T-cell (primary cell): ENCODE results near the gene OSMR. TPM values are rescaled to one million over a fixed set of nuclear protein-coding genes. Genes with fewer than 3 reads are reported as not detected.

ENCODE experiments used
- ATAC-seq, 4 experiments: fragments of 200-7000 bp in 3 of 4; fragments of 150-1000 bp in 1 of 4; cut with Tn5 transposase; replicated peaks in 1 of 4; 1 replicate in 3 of 4; 2 replicates in 1 of 4; pipeline ENCODE4 v1.10.0; 2021; ENCODE audit warnings: moderate library complexity in 3 of 4, mild to moderate bottlenecking in 2 of 4, moderate number of reproducible peaks in 1 of 4
- CTCF ChIA-PET, 2 donors: fragments of 300-600 bp; sonication (Branson Sonifier 250); formaldehyde crosslinking; loops; one replicate each; lab custom pipeline; 2022; ENCODE audit warnings: antibody characterized with exemption in 2 of 2; lab: Charles Lee
- POLR2A ChIA-PET, 2 donors: fragments of 300-600 bp; sonication (Branson Sonifier 250); formaldehyde crosslinking; loops; one replicate each; lab custom pipeline; 2022; ENCODE audit warnings: antibody characterized with exemption in 2 of 2; lab: Charles Lee
- DNase-seq, 35 experiments: peaks; one replicate each; pipeline versions ENCODE4 v3.0.0 to v3.0.0-alpha.2; 2013 to 2023
- H3K27ac ChIP-seq: one replicate; pipeline ENCODE4 v1.5.1; 2013; ENCODE audit warnings: low read length
- H3K27me3 ChIP-seq, 2 experiments: replicated peaks in 1 of 2; 1 replicate in 1 of 2; 2 replicates in 1 of 2; pipeline versions ENCODE4 v1.6.1 to v1.7.0; 2013; ENCODE audit warnings: low read length in 1 of 2, mixed read lengths in 1 of 2; ENCODE audit not compliant: control insufficient read depth in 2 of 2, insufficient read depth in 2 of 2; ENCODE audit errors: extremely low read depth in 1 of 2
- H3K36me3 ChIP-seq, 2 donors: 1 replicate in 1 of 2; 2 replicates in 1 of 2; pipeline versions ENCODE4 v1.6.1 to v1.7.0; 2013; ENCODE audit warnings: low read length in 1 of 2; ENCODE audit not compliant: control insufficient read depth in 2 of 2, insufficient read depth in 1 of 2; ENCODE audit errors: extremely low read depth in 1 of 2
- H3K4me1 ChIP-seq, 2 experiments: 1 replicate in 1 of 2; 2 replicates in 1 of 2; pipeline versions ENCODE4 v1.6.1 to v1.7.0; 2013; ENCODE audit warnings: low read length in 2 of 2, mixed read lengths in 1 of 2; ENCODE audit not compliant: insufficient read depth in 2 of 2, control insufficient read depth in 1 of 2; ENCODE audit errors: extremely low read depth in 1 of 2
- H3K4me3 ChIP-seq, 2 donors: 1 replicate in 1 of 2; 2 replicates in 1 of 2; pipeline versions ENCODE4 v1.5.1 to v1.7.0; 2013; ENCODE audit warnings: mild to moderate bottlenecking in 2 of 2, low read length in 1 of 2, moderate library complexity in 1 of 2; ENCODE audit not compliant: control insufficient read depth in 1 of 2; ENCODE audit errors: extremely low read depth in 1 of 2
- H3K9me3 ChIP-seq: 2 replicates; pipeline ENCODE4 v1.7.0; 2013
- H3K27ac Mint-ChIP-seq, 2 donors: one replicate each; pipeline ENCODE4 v1.8.0; 2020 to 2021; ENCODE audit warnings: mild to moderate bottlenecking in 2 of 2, mixed read lengths in 2 of 2
- H3K27me3 Mint-ChIP-seq, 2 donors: one replicate each; pipeline ENCODE4 v1.8.0; 2021 to 2022; ENCODE audit warnings: mixed read lengths in 2 of 2
- H3K36me3 Mint-ChIP-seq: one replicate; pipeline ENCODE4 v1.8.0; 2021; ENCODE audit warnings: mixed read lengths
- H3K4me1 Mint-ChIP-seq, 3 donors: one replicate each; pipeline ENCODE4 v1.8.0; 2020 to 2022; ENCODE audit warnings: mixed read lengths in 3 of 3, mild to moderate bottlenecking in 1 of 3
- H3K4me3 Mint-ChIP-seq, 3 donors: one replicate each; pipeline ENCODE4 v1.8.0; 2020 to 2022; ENCODE audit warnings: mild to moderate bottlenecking in 3 of 3, mixed read lengths in 3 of 3, moderate library complexity in 3 of 3
- H3K9me3 Mint-ChIP-seq, 3 donors: one replicate each; pipeline ENCODE4 v1.8.0; 2020 to 2022; ENCODE audit warnings: mixed read lengths in 3 of 3
- WGBS: methylation state at CpG from one replicate; pipeline ENCODE4 v1.1.5; 2013; ENCODE audit warnings: missing lambda C conversion rate; ENCODE audit not compliant: insufficient coverage; 5-methylcytosine and 5-hydroxymethylcytosine counted together
- total RNA-seq, 35 experiments: library from RNA in 6 of 35; stranded (reverse) in 6 of 35; fragments of 120-200 nt in 1 of 35; gene quantifications; one replicate each; pipeline versions ENCODE4 v1.2.1 to v1.2.4 and lab custom pipeline; 2013 to 2026

OSMR gene
- total RNA-seq, 5 donors from 2014 or later (not counting 1 experiment from before 2014, with no cell fraction given): 0.08 to 0.26 (median 0.14) TPM; not detected in 1

GRCh38 chr5:38872826-38873225 lies 27.0 kb downstream of the OSMR start:
- ATAC-seq (no peak), DNase-seq (no peak)
- peaks cover 46 to 59% of the 10 kb centered on the region in 2 donors for H3K27me3 Mint-ChIP-seq
- peaks cover 0 to 3% (median 2%) of the 10 kb centered on the region in 3 donors for H3K9me3 Mint-ChIP-seq
- no peaks in the 10 kb centered on the region for H3K36me3 ChIP-seq
- no peak overlapping the region for H3K27ac Mint-ChIP-seq
- peaks cover 3 to 8% of the 10 kb centered on the region in 2 experiments for H3K27me3 ChIP-seq
- no CpG with 5 or more reads among the region's 1 CpG for WGBS
- no peaks in the 10 kb centered on the region for H3K9me3 ChIP-seq
- H3K4me1 Mint-ChIP-seq: no peaks in the 10 kb centered on the region
- ChIA-PET POLR2A (no interaction called here), CTCF (no interaction called here)
- H3K4me3 ChIP-seq: no peak overlapping the region
- no peak overlapping the region for H3K27ac ChIP-seq
- no peaks in the 10 kb centered on the region for H3K4me1 ChIP-seq
- H3K36me3 Mint-ChIP-seq: no peaks in the 10 kb centered on the region
- no peak overlapping the region for H3K4me3 Mint-ChIP-seq

GRCh38 chr5:38874948-38875456 lies 29.2 kb downstream of the OSMR start:
- no peak overlapping the region for H3K27ac Mint-ChIP-seq
- H3K4me1 Mint-ChIP-seq: no peaks in the 10 kb centered on the region
- Histone ChIP-seq H3K9me3 (no peaks in the 10 kb centered on the region), H3K4me3 (no peak overlapping the region), H3K27ac (no peak overlapping the region), H3K36me3 (no peaks in the 10 kb centered on the region), H3K4me1 (no peaks in the 10 kb centered on the region), H3K27me3 (peaks cover 3 to 17% of the 10 kb centered on the region in 2 experiments)
- ATAC-seq: no peak
- 90% methylated on average over 2 of the region's 5 CpGs for WGBS
- DNase-seq: no peak
- no peaks in the 10 kb centered on the region for H3K36me3 Mint-ChIP-seq
- H3K9me3 Mint-ChIP-seq: peaks cover 0 to 3% (median 2%) of the 10 kb centered on the region in 3 donors
- CTCF ChIA-PET: no interaction called here
- no peak overlapping the region for H3K4me3 Mint-ChIP-seq
- POLR2A ChIA-PET: no interaction called here
- peaks cover 44 to 58% of the 10 kb centered on the region in 2 donors for H3K27me3 Mint-ChIP-seq

- H3K4me1 ChIP-seq: no peaks in the 10 kb centered on the region
- no peak overlapping the region for H3K27ac ChIP-seq
- no peak for ATAC-seq
- H3K9me3 ChIP-seq: no peaks in the 10 kb centered on the region
- H3K36me3 ChIP-seq: no peaks in the 10 kb centered on the region
- no peaks in the 10 kb centered on the region for H3K36me3 Mint-ChIP-seq
- H3K27me3 ChIP-seq: peaks cover 3 to 17% of the 10 kb centered on the region in 2 experiments
- DNase-seq: no peak
- H3K27ac Mint-ChIP-seq: no peak overlapping the region
- POLR2A ChIA-PET: no interaction called here
- H3K4me1 Mint-ChIP-seq: no peaks in the 10 kb centered on the region
- H3K9me3 Mint-ChIP-seq: peaks cover 0 to 2% (median 0%) of the 10 kb centered on the region in 3 donors
- 71% methylated on average over 3 of the region's 5 CpGs for WGBS
- peaks cover 34 to 54% of the 10 kb centered on the region in 2 donors for H3K27me3 Mint-ChIP-seq
- no peak overlapping the region for H3K4me3 ChIP-seq
- CTCF ChIA-PET: no interaction called here
- no peak overlapping the region for H3K4me3 Mint-ChIP-seq
Observed at GRCh38 chr5:38878391-38879077, 32.7 kb downstream of the OSMR start.

GRCh38 chr5:38879078-38879460 lies 33.3 kb downstream of the OSMR start:
- H3K27me3 ChIP-seq: peaks cover 3 to 15% of the 10 kb centered on the region in 2 experiments
- no peak for ATAC-seq
- H3K27ac ChIP-seq: no peak overlapping the region
- no peaks in the 10 kb centered on the region for H3K4me1 Mint-ChIP-seq
- ChIA-PET POLR2A (no interaction called here), CTCF (no interaction called here)
- no peaks in the 10 kb centered on the region for H3K4me1 ChIP-seq
- H3K36me3 Mint-ChIP-seq: no peaks in the 10 kb centered on the region
- no peak for DNase-seq
- peaks cover 0 to 1% (median 0%) of the 10 kb centered on the region in 3 donors for H3K9me3 Mint-ChIP-seq
- WGBS: 85% methylated on average over 6 of the region's 7 CpGs
- H3K27me3 Mint-ChIP-seq: peaks cover 31 to 53% of the 10 kb centered on the region in 2 donors
- H3K9me3 ChIP-seq: no peaks in the 10 kb centered on the region
- no peak overlapping the region for H3K4me3 ChIP-seq
- H3K4me3 Mint-ChIP-seq: no peak overlapping the region
- H3K36me3 ChIP-seq: no peaks in the 10 kb centered on the region
- H3K27ac Mint-ChIP-seq: no peak overlapping the region

- 60% methylated on average over 1 of the region's 3 CpGs for WGBS
- H3K4me3 ChIP-seq: no peak overlapping the region
Observed at GRCh38 chr5:38883842-38884241, 38.0 kb downstream of the OSMR start.

GRCh38 chr5:38885208-38885607 lies 39.4 kb downstream of the OSMR start:
- Histone ChIP-seq H3K4me1 (no peaks in the 10 kb centered on the region), H3K36me3 (no peaks in the 10 kb centered on the region), H3K9me3 (no peaks in the 10 kb centered on the region), H3K27ac (no peak overlapping the region), H3K4me3 (no peak overlapping the region), H3K27me3 (no peaks in the 10 kb centered on the region)
- H3K27ac Mint-ChIP-seq: no peak overlapping the region
- ATAC-seq (no peak), DNase-seq (no peak)
- H3K4me1 Mint-ChIP-seq: no peaks in the 10 kb centered on the region
- no peaks in the 10 kb centered on the region for H3K36me3 Mint-ChIP-seq
- H3K27me3 Mint-ChIP-seq: peaks cover 15 to 32% of the 10 kb centered on the region in 2 donors
- ChIA-PET CTCF (no interaction called here), POLR2A (no interaction called here)
- H3K9me3 Mint-ChIP-seq: no peaks in the 10 kb centered on the region
- H3K4me3 Mint-ChIP-seq: no peak overlapping the region
- WGBS: no CpG with 5 or more reads among the region's 3 CpGs

More at GRCh38 chr5:38883842-38884241, 38.0 kb downstream of the OSMR start:
- ChIA-PET CTCF (interaction anchor here in 1 of 2 donors (0.7 kb wide), 1 partner anchor 44 kb away, joined by 3 read pairs; no protein-coding TSS in a partner anchor), POLR2A (no interaction called here)
- H3K27ac ChIP-seq: no peak overlapping the region
- Mint-ChIP-seq H3K36me3 (no peaks in the 10 kb centered on the region), H3K4me1 (no peaks in the 10 kb centered on the region), H3K4me3 (no peak overlapping the region), H3K27me3 (peaks cover 16 to 36% of the 10 kb centered on the region in 2 donors), H3K27ac (no peak overlapping the region), H3K9me3 (no peaks in the 10 kb centered on the region)
- ATAC-seq: no peak
- H3K4me1 ChIP-seq: no peaks in the 10 kb centered on the region
- DNase-seq: no peak
- H3K27me3 ChIP-seq: peaks cover 0 to 5% of the 10 kb centered on the region in 2 experiments
- no peaks in the 10 kb centered on the region for H3K9me3 ChIP-seq
- H3K36me3 ChIP-seq: no peaks in the 10 kb centered on the region
